ENCODE results near the gene AMER2. TPM values are rescaled to one million over a fixed set of nuclear protein-coding genes. Genes with fewer than 3 reads are reported as not detected.
"Not testable (repeated sequence)": the region's sequence is repeated elsewhere in the genome, so short reads cannot be mapped to it uniquely, and the experiment has no call there.

Gene AMER2
- total and polyA plus RNA-seq, 2 donors from 2014 or later = 0.06 TPM; not detected in 1

- intact Hi-C loops (cut with DNase I) = no loop called here
- no peaks in the 10 kb centered on the region for H3K36me3 ChIP-seq (ENCODE audit: control insufficient read depth in 2 of 3, insufficient read depth in 3 of 3, low read length in 3 of 3)
- H3K27me3 ChIP-seq (ENCODE audit: control insufficient read depth, insufficient read depth, low read length) = peaks cover 2% of the 10 kb centered on the region
- TF ChIP-seq CTCF (IDR thresholded peaks at IDR 0.05; ENCODE audit: borderline replicate concordance, extremely low read depth, insufficient read depth) = no peak
- no peak for FAIRE-seq
- DNase-seq = no peak
- no peak overlapping the region for H3K4me3 ChIP-seq (ENCODE audit: low read length in 3 of 3)
- no peaks in the 10 kb centered on the region for H3K4me1 ChIP-seq (ENCODE audit: control insufficient read depth in 2 of 3, insufficient read depth in 2 of 3, low read depth in 1 of 3, low read length in 3 of 3)
- no peak overlapping the region for H3K27ac ChIP-seq (ENCODE audit: low read depth in 2 of 2, low read length in 2 of 2)
- no peak overlapping the region for H3K9ac ChIP-seq (ENCODE audit: low read length in 3 of 3)
- no peaks in the 10 kb centered on the region for H3K9me3 ChIP-seq (ENCODE audit: control insufficient read depth in 2 of 3, insufficient read depth in 1 of 3, low read length in 3 of 3)
Measured at GRCh38 chr13:25165663-25166062, 6.4 kb downstream of the AMER2 start.

GRCh38 chr13:25165163-25165562 is 6.9 kb downstream of the AMER2 start:
- FAIRE-seq; H3K9me3 ChIP-seq (ENCODE audit: control insufficient read depth in 2 of 3, insufficient read depth in 1 of 3, low read length in 3 of 3); intact Hi-C loops (cut with DNase I); H3K36me3 ChIP-seq (ENCODE audit: control insufficient read depth in 2 of 3, insufficient read depth in 3 of 3, low read length in 3 of 3); DNase-seq; H3K4me1 ChIP-seq (ENCODE audit: control insufficient read depth in 2 of 3, insufficient read depth in 2 of 3, low read depth in 1 of 3, low read length in 3 of 3); H3K27me3 ChIP-seq (ENCODE audit: control insufficient read depth, insufficient read depth, low read length); H3K4me3 ChIP-seq (ENCODE audit: low read length in 3 of 3); H3K9ac ChIP-seq (ENCODE audit: low read length in 3 of 3); H3K27ac ChIP-seq (ENCODE audit: low read depth in 2 of 2, low read length in 2 of 2): not testable (repeated sequence)

DNA sequence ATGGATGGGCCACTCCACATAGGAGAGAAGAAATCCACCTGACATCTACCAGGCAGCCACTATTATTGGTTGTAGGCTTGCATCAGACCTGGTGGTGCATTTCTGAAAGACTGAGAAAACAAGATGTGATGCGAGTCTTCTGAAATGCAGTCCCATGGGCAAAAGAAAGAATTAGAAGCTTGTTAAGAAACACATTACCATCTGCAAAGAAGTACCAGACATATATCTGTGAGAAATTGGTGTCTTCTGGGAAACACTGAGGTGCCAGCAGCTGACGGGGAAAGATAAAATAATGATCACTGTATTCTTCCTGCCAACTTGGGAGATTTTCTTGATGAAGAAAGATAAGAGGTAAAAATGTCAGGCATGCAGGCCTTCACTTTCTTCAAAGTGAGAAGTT is 14.4 kb downstream of the AMER2 start:
- Histone ChIP-seq H3K27me3 (ENCODE audit: control insufficient read depth, insufficient read depth, low read length) (no peaks in the 10 kb centered on the region), H3K9me3 (ENCODE audit: control insufficient read depth in 2 of 3, insufficient read depth in 1 of 3, low read length in 3 of 3) (no peaks in the 10 kb centered on the region), H3K27ac (ENCODE audit: low read depth in 2 of 2, low read length in 2 of 2) (no peak overlapping the region), H3K4me1 (ENCODE audit: control insufficient read depth in 2 of 3, insufficient read depth in 2 of 3, low read depth in 1 of 3, low read length in 3 of 3) (no peaks in the 10 kb centered on the region), H3K9ac (ENCODE audit: low read length in 3 of 3) (no peak overlapping the region), H3K36me3 (ENCODE audit: control insufficient read depth in 2 of 3, insufficient read depth in 3 of 3, low read length in 3 of 3) (no peaks in the 10 kb centered on the region), H3K4me3 (ENCODE audit: low read length in 3 of 3) (no peak overlapping the region)
- DNase-seq = no peak
- intact Hi-C loops (cut with DNase I) = no loop called here
- no peak for FAIRE-seq
- no peak for TF ChIP-seq CTCF (IDR thresholded peaks at IDR 0.05; ENCODE audit: borderline replicate concordance, extremely low read depth, insufficient read depth)

- H3K27ac ChIP-seq (ENCODE audit: low read depth in 2 of 2, low read length in 2 of 2) = no peak overlapping the region
- peak in 1 of 5 donors; percentile 29 for DNase-seq
- intact Hi-C loops (cut with DNase I) = no loop called here
- FAIRE-seq = no peak
- H3K36me3 ChIP-seq (ENCODE audit: control insufficient read depth in 2 of 3, insufficient read depth in 3 of 3, low read length in 3 of 3) = no peaks in the 10 kb centered on the region
- no peak for TF ChIP-seq CTCF (IDR thresholded peaks at IDR 0.05; ENCODE audit: borderline replicate concordance, extremely low read depth, insufficient read depth)
- no peaks in the 10 kb centered on the region for H3K9me3 ChIP-seq (ENCODE audit: control insufficient read depth in 2 of 3, insufficient read depth in 1 of 3, low read length in 3 of 3)
- no peak overlapping the region for H3K4me3 ChIP-seq (ENCODE audit: low read length in 3 of 3)
- no peak overlapping the region for H3K9ac ChIP-seq (ENCODE audit: low read length in 3 of 3)
- no peaks in the 10 kb centered on the region for H3K4me1 ChIP-seq (ENCODE audit: control insufficient read depth in 2 of 3, insufficient read depth in 2 of 3, low read depth in 1 of 3, low read length in 3 of 3)
- no peaks in the 10 kb centered on the region for H3K27me3 ChIP-seq (ENCODE audit: control insufficient read depth, insufficient read depth, low read length)
Measured at GRCh38 chr13:25153736-25154135, 18.4 kb downstream of the AMER2 start.
